GM12872 (cell line): Measurements from ENCODE around the gene SMYD3.

Source experiments
- TF ChIP-seq, protein P1 (sequence below): IDR thresholded peaks from 3 replicates; pipeline ENCODE4 v1.5.1; 2011; ENCODE audit warnings: low read depth, mild to moderate bottlenecking, low read length, moderate library complexity; ENCODE audit not compliant: insufficient read depth

The SMYD3 gene

DNA sequence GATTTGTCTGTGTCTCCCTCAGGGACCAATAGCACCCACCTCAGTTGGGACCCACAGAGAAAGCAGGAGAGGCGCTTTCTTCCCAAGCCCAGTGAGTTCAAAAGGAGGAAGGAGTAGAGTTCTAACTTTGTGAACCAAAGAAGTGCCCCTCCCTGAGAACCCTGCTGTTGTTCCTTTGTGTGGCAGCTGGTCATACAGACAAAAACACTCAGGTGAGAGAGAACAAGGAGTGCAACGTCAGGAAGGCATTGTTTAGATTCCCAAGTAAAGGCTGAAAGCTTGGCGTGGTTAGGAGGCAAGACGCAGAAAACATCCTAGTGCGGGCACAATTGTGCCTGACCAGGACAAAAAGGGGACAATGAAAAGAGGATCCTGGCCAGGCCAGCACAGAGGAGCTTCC is 697.7 kb downstream of the SMYD3 start:
- TF ChIP-seq, protein P1, sequence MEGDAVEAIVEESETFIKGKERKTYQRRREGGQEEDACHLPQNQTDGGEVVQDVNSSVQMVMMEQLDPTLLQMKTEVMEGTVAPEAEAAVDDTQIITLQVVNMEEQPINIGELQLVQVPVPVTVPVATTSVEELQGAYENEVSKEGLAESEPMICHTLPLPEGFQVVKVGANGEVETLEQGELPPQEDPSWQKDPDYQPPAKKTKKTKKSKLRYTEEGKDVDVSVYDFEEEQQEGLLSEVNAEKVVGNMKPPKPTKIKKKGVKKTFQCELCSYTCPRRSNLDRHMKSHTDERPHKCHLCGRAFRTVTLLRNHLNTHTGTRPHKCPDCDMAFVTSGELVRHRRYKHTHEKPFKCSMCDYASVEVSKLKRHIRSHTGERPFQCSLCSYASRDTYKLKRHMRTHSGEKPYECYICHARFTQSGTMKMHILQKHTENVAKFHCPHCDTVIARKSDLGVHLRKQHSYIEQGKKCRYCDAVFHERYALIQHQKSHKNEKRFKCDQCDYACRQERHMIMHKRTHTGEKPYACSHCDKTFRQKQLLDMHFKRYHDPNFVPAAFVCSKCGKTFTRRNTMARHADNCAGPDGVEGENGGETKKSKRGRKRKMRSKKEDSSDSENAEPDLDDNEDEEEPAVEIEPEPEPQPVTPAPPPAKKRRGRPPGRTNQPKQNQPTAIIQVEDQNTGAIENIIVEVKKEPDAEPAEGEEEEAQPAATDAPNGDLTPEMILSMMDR = no peak

DNA sequence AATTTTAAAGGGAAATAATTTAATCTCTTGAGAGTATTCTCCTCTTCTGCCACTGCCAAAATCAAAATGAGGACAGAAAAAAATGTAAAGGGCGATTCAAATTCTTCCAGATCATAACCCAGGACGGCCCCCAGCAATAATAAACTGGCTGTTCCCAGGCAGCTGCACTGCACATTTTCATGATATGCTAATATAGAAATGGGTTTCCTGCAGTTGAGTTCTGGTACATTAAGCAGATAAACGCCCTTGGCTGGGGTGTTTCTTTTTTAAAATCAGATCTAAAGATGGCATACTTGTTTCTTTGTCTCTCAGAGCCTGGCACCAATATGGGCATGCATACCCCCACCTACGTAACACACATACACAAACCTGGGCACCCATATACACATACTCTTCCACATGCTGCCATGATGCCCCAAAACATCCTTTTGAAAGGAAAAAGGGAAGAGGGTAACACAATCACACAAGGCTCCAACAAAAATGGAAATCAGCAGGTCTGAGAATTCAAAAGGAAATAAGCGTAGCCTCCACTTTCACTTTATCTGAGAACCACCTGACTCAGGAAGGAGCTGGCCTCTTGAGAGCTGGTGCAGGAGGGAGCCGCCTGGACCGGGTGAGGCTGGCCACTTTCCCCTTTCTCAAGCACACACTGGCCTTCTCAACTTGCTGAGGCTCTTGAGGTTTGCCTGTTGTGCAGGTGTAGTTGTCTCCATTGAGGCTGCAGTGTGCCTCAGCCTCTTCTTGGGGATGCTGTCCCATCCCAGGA is 698.9 kb downstream of the SMYD3 start:
- TF ChIP-seq, protein P1 = no peak

DNA sequence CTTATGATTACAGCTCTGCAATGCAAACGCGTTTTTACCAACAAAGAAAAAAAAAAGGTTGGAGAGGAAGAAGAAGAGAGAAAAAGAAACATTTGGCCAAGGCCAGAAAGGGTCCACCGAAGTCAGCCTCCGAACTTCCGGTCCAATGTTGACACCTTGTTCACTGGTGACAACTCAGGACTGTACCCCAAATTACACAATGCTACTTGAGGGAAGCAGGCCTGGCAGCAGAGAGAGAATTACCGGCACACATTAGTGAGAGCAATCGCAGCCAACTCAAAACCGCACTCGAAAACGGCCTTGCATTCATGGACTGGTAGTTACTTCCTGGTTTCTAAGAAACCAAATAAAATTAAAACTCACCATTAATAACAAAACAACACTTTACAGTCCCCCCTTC is 699.8 kb downstream of the SMYD3 start:
- TF ChIP-seq, protein P1 = no peak

DNA sequence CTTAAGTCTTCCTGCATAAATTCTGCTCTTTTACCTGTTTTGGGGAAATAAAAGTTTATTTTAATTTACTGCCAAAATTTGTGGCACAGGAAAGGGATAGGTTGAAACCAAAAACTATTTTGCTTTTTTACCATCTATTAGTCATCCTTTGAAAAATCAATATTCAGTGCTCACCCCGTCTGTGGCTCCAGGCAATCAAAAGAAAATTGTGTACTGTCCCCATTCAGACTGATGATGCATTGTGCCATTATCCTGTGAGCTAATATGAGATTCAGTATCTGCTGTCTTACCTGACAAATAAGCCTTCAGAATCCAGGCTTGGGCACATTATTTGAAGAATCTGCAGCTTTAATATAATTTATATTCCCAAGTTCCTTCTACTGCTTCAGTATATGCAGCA is 701.5 kb downstream of the SMYD3 start:
- TF ChIP-seq, protein P1 = no peak

DNA sequence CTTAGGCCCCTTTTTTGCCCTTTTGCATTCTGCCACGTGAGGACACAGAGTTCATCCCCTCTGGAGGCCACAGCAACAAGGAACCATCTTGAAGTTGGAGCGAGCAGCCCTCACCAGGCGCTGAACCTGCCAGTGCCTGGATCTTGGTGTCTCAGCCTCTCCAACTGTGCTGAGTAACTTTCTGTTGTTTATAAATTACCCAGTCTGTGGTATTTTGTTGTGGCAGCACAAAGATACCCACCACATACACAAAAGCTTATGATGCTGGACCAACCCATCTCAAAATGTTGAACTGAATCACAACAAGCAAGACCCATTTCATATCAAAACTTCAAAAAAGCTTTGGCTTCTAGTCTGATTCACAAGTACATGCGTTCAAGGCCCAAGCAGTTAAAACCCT is 702.4 kb downstream of the SMYD3 start:
- TF ChIP-seq, protein P1 = no peak

- TF ChIP-seq, protein P1 = no peak
Measured at GRCh38 chr1:245803666-245804037, 703.4 kb downstream of the SMYD3 start.

DNA sequence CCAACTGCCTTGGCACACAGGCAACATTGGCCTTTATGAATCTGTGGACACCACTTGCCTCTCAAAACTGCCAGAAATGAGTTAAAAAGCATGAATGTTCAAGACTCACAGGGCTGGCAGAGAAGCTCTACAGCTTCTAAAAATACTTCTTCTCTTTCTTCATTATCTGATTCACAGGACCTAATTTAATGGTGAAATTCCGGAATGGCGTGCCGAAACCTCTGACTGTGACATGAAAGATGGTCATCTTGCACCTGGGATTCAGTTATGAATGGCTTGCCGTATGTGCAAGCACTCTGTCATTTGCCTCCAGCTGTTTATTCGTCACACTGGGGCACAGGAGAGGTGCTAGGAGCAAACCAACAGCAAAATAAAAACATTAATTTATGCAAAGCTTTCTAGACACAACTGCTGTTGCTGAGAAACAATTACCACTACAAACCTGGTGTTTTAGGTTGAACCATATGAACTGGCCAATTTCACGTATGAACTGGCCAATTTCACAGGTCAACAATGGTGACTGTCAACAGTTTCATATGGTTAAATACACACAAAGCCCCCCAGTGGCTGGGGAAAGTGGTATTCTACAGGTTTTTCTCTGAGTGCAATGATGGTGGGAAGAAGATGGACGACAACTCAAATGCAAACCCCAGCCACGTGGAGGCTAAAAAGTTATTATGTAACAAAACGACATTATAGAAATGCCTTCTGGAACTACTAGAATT is 704.0 kb downstream of the SMYD3 start:
- TF ChIP-seq, protein P1 = no peak
